CD4-positive, alpha-beta T cell treated with Interleukin-12 subunit alpha and Interleukin-12 subunit beta, for 1 hour (primary cell): ENCODE data around the gene LYPLAL1.

Source experiments
- DNase-seq: peaks from one replicate; pipeline ENCODE4 v3.0.0-alpha.2; 2020

LYPLAL1 gene

DNA sequence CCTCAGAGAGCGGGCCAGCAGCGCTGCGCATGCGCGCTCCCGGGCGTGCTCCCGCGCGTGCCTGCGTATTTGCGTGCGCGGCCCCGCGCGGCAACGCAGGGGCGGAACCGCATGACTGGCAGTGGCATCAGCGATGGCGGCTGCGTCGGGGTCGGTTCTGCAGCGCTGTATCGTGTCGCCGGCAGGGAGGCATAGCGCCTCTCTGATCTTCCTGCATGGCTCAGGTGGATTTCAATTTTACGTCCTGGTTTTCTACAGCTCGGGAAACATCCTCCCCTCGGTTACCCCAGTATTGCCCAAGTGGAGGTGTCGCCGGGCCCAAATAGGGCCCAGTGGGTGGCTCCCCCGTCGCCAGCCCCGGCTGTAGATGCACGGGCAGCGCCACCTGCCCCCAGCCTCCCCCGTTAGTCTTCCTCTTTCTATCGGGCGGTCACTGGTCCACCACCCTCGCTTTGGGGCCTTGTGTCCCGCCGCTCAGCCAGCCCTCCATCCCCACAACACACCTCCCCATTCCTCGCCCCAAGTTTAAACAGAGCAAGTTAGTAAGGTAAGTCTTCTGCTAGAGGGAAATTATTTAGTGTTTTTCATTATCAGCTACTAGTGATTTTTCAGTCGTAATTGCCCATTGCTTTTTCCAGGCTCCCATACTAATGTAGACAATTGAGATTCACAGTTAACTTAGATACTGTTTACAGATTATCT is at the start of gene LYPLAL1:
Gene LYPLAL1, plus strand, starts transcription at position 121 of the 702 bp plus-strand sequence. Its CDS starts 13 bp downstream, at position 134.
- DNase-seq = peak; percentile 90

DNA sequence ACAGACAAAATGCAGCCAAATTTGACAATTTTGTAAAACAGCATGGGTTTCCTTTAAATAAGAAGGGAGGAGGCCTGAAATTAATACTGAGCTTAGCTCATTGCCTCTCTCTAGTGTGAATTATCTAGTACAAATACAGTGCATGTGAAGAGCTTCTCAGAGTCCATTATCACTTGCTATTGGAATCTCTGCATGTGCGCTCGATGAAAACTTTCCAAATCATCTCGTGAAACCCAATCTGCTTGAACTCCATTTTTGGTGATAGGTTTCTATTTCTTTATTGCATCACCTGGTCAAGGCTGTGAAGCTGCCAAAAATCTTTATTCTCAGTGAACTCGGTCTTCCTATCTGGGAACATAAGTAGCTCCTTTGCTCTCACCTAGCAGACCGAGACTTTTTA is 49.5 kb upstream of the LYPLAL1 start:
- no peak for DNase-seq

DNA sequence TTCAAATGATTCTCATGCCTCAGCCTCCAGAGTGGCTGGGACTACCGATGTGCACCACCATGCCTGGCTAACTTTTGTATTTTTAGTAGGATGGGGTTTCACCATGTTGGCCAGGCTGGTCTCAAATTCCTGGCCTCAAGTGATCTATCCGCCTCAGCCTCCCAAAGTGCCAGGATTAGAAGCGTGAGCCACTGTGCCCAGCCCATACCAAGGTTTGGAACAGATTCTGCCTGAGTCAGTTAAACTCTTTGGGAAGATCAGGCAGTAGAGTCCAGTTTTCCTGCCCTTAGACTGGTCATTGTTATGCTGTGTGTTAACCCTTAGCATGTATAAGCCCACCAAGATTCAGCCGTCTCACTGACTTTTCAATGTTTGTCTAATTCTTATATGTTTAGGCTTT is 48.3 kb upstream of the LYPLAL1 start:
- no peak for DNase-seq

DNA sequence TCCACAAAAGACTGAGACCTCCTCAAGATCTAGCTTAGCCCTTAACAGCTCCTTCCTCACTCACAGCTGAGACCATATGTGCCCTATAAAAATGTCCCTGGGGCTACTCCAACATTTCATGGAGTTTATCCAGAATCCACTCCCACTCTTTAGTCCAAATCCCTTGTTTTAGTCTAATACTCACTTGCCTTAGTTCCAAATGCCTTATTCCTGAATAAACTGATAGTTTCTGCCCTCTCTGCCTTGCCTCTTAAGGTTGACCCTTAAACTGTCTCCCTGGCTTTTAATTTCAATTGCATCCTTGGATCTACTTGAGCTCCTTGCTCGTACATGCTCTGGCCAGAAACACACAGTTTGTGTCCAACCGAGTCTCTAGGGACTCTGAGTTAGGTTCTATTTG is 47.3 kb upstream of the LYPLAL1 start:
- no peak for DNase-seq

DNA sequence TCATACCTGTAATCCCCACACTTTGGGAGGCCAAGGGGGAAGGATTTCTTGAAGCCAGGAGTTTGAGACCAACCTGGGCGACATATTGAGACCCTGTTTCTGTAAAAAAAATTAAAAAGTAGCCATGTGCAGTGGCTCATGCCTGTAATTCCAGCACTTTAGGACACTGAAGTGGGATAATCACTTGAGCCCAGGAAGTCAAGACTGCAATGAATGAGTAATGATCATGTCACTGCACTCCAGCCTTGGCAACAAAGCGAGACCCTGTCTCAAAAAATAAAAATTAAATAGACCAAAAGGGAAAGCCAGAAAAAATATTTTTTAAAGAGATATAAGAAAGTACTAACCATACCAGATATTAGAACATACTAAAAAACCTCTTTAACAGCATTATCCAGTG is 44.7 kb upstream of the LYPLAL1 start:
- DNase-seq = no peak

DNA sequence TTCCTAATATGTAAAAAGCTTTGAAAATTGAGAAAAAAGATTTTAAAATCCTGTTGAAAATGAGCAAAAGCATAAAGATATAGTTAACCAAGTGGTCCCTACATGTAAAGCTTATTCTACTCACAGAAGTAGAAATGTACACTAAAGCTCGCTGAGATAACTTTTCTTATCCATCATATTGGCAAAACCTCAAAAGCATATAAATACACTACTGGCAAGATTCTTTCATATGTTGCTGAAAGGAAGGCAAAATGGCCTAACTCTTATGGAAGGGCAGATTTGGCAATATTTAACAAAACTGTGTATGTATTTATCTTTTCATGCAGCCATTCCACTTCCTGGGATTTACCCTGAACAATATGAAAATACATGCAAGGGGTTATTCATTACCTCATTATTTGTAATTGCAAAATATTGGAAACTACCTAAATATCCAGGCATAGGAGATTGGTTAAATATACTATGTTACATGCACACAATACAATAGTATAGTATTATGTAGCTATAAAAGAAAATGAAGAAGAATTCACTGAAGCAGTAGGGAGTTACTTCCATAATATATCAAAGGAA is 43.2 kb upstream of the LYPLAL1 start:
- DNase-seq = no peak

DNA sequence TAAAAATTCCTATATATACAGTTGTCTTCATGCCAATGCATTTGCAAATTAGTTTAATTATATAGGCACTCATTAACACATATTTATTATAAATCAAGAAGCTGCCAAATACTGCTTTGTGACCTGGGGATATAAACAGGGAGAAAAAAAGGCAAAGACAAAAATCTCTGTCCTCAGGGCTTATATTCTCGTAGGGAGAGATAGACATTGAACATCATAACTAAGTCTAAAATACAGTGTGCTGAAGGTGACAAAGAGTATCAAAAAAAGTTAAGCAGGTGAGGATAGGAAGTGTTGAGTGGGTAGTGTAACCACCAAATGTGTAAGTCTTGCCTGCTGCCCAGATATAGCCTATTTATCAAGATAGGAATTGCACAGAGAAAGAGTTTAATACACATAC is 40.7 kb upstream of the LYPLAL1 start:
- DNase-seq = no peak

DNA sequence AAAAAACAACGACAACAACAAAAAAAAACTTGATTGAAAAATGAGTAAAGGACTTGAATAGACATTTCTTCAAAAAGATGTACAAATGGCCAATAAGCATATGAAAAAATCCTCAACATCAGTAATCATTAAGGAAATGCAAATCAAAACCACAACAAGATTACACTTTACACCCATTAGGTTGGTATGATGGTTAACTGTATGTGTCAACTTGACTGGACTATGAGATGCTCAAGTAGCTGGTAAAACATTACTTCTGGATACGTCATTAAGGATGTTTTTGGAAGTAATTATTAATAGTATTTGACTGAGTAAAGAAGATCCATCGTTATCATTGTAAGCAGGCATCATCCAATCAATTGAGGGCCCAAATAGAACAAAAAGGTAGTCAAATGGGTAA is 34.9 kb upstream of the LYPLAL1 start:
- no peak for DNase-seq

DNA sequence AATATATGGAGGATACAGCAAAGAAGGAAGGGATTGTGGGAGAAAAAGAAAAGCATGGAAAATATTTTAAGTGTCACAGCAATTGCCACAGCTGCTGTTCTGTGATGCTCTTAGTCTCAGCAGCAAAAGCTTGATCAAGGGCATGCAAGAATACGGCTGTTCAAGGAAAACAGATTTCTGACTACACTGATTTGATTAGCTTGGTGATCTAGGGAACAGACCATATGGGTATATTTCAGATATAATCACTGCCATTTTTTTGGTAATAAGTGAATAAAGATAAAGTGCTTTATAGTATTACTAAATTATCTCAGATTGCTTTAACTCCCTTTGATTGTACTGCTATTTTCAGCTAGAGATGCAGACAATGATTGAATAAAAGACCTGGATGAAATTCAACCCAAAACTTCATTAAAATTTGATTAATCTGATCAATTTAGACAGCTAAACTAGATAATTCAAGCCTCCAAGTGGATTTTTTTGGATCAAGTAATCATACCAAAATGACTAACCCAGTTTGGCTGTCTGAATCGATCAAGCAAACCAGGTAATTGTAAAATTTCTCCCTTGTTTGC is 33.3 kb upstream of the LYPLAL1 start:
- no peak for DNase-seq

DNA sequence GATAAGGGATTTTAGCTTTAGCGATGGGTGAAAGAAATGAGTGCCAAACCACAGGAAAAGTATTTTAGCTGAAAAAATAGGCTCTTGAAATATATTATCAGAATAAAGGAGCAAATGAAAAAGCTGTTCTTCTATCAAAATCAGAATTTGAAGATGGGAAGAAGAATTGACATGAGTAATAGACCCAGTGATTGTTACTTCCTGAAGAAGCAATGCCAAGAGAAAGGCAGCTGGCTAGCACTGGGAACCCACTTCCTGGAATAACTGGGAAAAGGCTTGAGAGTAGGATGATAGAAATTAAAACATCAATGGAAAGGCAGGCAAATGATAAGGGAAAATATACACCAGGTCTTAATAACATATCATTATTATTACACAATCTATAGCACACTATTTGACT is 29.9 kb upstream of the LYPLAL1 start:
- DNase-seq = no peak

DNA sequence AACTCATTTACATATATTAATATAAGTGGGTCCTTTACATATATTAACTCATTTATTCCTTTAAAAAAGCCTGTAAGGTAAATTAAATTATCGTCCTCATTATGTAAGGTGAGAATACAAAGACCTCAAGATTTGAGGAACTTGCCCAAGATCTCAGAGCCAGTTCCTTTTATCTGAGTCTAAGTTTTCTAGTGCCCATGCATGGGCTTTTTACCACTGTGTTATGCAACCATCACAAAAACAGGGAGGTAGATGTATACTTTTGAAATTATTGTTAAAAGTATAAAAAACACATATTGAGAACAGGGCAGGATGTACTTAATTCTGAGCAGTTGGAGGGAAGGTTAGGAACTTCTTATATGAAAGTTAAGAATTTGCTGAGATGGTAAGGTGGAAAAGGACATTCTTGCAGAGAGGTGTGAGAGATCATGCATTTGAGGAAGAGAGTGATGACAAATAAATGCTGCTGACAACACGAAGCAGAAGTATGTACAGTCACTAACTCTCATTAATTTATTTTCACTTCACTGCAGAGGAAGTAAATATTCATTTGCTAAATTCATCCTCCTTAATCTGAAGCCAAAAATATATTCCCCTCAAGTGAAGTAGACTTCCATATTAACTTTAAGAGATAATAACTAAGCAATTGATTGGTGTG is 28.9 kb upstream of the LYPLAL1 start:
- DNase-seq = no peak

DNA sequence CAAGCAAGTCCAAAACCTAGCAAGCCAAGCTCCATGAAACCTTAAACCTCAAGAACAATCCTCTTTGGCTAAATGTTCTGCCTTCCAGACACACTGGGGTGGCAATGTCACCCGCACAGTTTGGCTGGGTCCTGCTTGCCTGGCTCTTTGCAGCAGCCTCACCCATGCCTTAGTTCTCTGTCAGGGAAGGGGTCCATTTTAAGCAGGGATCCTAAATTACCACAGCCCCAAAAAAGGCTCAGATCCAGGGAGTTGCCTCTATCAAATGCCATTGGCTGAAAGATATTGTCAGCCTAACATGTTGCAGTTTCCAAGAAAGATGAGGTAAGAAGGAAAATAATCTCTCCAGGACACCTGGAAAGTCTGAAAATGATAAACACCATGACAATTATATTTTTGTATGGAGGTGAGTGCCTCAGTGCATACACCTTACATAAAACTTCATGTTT is 26.1 kb upstream of the LYPLAL1 start:
- no peak for DNase-seq

DNA sequence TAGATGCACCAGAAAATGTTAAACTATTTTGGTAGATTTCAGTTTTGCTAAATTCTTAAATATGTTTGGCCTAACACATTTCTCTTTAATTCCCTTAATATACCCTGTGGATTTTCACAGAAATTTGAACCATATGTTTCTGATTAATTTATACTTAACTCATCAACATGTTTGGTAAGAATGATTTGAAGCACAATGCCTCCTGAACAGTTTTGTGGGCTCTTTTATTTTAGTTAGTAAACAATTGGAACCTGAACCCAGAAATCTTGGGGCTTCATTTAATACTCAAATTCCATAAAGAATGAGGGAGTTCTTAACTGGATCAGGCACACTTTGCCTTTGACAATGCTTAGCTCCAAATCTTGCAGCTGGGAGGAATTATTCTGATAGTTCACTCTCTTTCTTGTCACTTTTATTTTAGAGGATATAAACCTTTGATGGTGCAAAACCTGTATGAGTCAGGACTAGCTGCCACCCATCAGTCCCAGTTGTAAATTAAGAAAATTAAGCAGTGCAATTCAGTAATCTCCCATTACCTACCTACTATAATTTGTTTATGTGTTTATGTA is 24.6 kb upstream of the LYPLAL1 start:
- DNase-seq = no peak

DNA sequence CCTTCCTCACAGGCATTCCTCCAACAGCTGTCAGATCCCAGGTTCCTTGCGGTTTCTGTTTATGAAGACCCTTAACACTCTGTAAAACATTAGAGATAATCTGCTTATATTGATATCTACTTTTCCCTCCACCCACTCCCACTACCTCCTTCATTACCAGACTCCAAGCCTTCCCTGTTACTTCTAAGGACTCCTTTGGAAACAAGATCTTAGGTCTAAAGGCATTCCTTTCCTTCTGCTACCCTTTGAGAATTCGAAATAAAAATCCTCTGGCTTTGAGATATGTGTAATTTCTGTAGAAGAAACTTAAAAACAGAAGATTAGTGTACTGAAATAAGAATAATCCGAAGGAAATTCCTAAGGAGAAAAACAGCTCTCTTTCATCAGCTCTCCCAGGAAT is 23.7 kb upstream of the LYPLAL1 start:
- DNase-seq = no peak

DNA sequence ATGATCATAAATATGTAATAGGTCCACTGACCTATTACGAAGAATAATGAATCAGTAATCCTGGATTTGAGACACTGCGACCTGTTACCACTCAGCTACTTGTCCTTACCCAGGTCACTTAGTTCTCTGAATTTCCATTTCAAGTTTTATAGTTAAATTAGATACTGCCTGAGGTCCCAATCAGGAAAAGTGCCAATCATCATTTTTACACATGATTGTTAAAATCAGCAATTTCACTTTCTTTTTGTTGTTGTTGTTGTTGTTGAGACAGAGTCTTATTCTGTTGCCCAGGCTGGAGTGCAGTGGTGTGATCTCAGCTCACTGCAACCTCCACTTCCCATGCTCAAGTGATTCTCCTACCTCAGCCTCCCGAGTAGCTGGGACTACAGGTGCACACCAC is 22.8 kb upstream of the LYPLAL1 start:
- DNase-seq = no peak

DNA sequence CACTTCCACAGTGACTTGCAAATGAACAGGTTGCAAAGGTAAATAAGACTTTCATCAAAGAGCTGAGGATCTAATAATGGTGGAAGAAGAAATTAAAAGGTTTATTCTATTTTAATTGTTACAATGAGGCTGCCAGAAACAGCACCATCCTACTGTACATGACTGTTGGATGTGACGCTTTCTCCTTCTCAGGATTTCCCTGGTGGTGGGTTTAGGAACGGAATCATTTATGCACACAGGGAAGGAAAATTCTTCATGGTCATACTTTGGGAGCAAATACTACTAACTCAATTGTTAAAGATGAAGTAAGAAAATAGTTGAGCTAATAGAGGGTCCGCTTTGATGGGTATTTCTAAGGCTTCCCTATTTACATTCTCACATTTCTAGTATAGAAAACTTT is 22.2 kb upstream of the LYPLAL1 start:
- DNase-seq = no peak

DNA sequence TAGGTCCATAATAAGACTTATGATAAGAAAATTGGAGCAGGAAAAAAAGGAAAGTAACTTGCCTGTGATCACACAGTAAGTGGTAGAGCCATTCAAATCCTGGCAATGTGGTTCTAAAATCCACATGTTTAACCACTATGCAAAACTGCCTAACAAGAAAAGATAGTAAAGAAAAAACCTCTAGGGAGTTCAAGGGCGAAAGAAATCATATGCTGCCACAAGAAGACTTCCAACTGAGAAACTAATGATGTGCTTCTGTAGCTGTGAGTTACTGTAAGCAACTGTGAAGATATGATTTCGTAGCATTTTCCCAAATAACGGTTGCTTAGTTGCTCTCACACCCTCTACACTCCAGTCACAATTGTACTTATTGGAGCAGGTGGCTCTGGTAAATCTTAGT is 20.9 kb upstream of the LYPLAL1 start:
- DNase-seq = no peak

DNA sequence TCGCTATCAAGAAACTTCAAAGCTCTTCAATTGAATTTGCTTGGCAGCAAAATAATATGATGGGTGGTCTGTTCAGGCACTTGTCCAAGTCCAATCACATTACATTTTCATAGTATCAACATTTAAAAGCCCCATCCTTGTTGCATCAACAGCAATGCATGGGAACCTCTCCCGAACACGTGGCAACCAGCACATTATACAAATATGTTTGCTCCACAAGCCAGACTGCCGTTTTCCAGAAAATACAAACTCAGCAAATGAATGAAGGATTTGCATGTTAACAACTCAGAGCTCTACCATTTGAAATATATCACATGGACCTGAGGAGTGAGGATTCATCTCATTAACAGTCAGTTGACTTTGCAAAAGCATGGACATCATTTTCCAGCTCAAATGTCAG is 20.0 kb upstream of the LYPLAL1 start:
- DNase-seq = no peak

DNA sequence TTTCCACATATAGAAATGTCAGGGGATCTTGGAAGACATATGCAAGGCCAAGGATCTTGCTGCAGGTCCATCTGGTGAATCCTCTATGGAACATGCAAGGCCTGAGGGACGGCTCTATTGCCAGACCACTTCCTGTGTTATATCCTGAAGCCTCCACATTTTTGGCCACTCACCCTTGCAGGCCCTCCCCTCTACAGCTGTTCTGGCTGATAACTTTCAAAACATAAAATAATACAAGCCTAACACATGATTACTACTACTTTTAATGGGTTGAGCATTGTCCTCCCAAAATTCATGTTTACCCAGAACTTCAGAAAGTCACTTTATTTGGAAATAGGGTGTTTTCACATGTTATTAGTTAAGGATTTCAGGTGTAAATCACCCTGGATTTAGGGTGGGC is 18.5 kb upstream of the LYPLAL1 start:
- DNase-seq = no peak

DNA sequence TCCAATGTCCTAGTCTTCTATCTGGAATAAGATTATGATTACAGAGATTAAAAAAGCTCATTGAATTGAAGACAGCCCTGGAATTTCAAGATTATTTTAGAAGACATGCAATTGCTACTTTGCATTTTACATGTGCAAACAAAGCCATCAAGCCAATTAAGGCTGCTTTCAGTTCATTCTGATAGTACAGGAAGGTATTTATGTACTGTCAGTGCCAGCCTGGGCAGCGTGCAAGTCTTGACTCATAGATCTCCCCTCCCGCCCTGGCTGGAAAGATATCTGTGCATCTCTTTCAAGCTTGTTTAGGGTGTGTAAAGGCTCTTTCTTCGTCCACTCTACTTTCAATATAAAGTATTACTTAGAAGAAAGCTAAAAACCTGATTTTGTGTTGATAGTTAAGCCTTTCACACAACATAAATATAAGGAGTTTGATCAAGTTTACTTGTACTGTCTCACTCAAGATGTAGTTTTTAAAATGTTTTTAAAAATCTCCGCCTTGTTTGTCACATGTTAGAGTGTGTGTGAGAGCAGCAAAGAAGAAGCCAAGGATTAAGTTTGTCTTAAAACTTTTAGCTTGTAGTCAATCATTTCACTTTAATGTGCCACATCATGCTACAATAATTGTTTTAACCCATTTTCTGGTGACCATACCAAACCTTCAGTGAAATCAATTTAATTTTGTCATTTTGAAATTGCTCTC is 13.6 kb upstream of the LYPLAL1 start:
- DNase-seq = no peak

DNA sequence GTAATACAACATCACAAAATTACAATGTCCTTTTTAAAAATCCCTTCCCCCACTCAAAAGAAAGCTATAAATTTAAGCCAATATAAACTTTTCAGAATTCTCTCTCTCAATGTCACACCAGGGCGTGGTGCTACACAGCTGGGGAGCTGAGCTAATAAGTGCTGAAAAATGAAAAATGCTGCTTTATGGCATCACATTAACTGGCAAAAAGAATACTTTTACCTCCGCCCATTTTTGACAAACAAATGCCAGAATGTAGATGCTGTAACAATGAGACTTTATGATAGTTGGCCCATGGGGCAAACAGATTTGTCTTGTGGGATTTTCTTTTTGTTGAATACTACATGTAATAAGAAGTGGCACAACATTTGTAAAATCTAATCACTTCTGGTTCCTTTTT is 12.7 kb upstream of the LYPLAL1 start:
- no peak for DNase-seq

DNA sequence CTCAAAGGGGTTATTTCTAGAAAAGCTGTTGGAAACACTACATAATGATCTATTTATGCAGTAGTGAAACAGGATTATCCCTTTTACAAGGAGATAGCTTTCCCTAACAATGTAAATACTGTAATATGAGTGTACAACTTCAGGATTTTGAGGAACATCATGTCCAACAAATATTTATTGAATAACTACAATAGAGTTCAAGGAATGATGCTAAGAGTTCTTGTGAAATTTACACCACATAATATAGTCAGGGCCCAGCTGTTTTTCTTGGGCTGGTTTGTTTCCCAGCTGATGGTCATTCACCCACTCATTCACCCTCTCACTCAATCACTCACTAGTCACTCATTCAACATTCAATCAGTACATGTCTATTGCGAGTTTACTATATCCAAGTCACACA is 12.3 kb upstream of the LYPLAL1 start:
- no peak for DNase-seq

DNA sequence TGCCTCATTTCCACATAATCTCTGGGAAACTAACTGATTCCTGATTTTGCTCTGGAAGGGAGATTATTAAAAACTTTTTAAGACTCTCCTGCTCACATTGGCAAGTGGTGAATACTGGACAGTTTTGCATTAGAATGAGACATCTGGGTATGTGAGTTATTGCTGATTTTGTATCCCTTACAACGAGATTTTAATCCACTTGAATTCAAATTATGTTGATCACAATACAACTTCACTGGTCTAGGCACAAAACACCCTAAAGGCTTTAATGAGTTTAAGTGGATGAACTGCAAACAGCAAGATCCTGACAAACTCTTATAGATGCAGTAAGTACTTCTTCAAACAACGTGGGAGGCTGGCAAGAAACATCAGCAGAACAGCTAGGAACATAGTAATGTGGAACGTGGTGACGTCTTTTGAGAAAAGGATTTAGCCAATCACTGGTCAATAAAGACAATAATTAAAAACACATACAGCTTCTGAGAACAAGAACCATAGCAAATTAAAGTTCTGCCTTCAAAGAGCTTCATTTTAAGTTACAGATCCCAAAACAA is 10.2 kb upstream of the LYPLAL1 start:
- no peak for DNase-seq
